ENCODE data around the gene GDF10. TPM values are rescaled to one million over a fixed set of nuclear protein-coding genes. Genes with fewer than 3 reads are reported as not detected.

Gene GDF10
- total RNA-seq, 1 experiment from 2014 or later, result 0.24 TPM

DNA sequence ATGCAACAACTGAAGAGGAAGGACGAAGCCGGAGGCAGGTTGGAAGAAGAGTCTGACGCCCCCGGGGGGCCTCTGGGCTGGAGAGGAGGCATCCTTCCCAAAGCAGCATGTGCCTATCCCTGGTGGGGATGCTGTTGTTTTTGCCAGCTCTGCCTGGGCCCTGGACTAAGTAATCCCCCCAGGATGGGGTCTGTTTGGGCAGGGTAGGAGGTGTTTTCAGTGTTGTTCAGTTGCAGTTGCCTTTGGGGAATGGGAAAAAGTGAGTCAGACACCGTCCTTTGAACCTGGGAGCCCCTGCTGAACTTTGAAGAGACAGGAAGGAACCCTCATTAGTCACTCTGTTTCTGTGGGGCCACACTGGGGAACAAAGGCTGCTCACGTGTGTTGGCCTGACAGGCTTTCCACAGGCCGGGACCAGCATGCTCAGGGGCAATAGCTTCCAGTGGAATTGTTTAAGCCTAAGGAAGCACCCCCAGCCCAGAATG is 35.2 kb upstream of the GDF10 start:
- Mint-ChIP-seq H3K4me1 (peaks cover 7% of the 10 kb centered on the region; the same call in 1 of the 2 replicates), H3K36me3 (no peaks in the 10 kb centered on the region), H3K27me3 (ENCODE audit: low read depth) (no peaks in the 10 kb centered on the region), H3K9me3 (peaks cover 15% of the 10 kb centered on the region), H3K4me3 (no peak overlapping the region), H3K27ac (no peak overlapping the region)
- TF ChIP-seq ZNF232 (CRISPR knock-in tag; IDR thresholded peaks at IDR 0.05) (no peak), ZNF396 (CRISPR knock-in tag; IDR thresholded peaks at IDR 0.05; ENCODE audit: borderline replicate concordance) (no peak), ZNF263 (CRISPR knock-in tag; IDR thresholded peaks at IDR 0.05; ENCODE audit: low read depth) (no peak), ZNF138 (CRISPR knock-in tag; conservative IDR thresholded peaks at IDR 0.05) (no peak), ZNF219 (CRISPR knock-in tag; IDR thresholded peaks at IDR 0.05; ENCODE audit: borderline replicate concordance) (no peak), ZNF317 (CRISPR knock-in tag; IDR thresholded peaks at IDR 0.05; ENCODE audit: borderline replicate concordance, low read depth) (no peak), TCF7 (CRISPR knock-in tag; IDR thresholded peaks at IDR 0.05; ENCODE audit: low read depth) (no peak), FOXJ3 (CRISPR knock-in tag; IDR thresholded peaks at IDR 0.05; ENCODE audit: borderline replicate concordance) (no peak)
- TF ChIP-seq, protein P1, sequence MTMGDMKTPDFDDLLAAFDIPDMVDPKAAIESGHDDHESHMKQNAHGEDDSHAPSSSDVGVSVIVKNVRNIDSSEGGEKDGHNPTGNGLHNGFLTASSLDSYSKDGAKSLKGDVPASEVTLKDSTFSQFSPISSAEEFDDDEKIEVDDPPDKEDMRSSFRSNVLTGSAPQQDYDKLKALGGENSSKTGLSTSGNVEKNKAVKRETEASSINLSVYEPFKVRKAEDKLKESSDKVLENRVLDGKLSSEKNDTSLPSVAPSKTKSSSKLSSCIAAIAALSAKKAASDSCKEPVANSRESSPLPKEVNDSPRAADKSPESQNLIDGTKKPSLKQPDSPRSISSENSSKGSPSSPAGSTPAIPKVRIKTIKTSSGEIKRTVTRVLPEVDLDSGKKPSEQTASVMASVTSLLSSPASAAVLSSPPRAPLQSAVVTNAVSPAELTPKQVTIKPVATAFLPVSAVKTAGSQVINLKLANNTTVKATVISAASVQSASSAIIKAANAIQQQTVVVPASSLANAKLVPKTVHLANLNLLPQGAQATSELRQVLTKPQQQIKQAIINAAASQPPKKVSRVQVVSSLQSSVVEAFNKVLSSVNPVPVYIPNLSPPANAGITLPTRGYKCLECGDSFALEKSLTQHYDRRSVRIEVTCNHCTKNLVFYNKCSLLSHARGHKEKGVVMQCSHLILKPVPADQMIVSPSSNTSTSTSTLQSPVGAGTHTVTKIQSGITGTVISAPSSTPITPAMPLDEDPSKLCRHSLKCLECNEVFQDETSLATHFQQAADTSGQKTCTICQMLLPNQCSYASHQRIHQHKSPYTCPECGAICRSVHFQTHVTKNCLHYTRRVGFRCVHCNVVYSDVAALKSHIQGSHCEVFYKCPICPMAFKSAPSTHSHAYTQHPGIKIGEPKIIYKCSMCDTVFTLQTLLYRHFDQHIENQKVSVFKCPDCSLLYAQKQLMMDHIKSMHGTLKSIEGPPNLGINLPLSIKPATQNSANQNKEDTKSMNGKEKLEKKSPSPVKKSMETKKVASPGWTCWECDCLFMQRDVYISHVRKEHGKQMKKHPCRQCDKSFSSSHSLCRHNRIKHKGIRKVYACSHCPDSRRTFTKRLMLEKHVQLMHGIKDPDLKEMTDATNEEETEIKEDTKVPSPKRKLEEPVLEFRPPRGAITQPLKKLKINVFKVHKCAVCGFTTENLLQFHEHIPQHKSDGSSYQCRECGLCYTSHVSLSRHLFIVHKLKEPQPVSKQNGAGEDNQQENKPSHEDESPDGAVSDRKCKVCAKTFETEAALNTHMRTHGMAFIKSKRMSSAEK (CRISPR knock-in tag; IDR thresholded peaks at IDR 0.05; ENCODE audit: borderline replicate concordance), result no peak
- TF ChIP-seq, protein P2, sequence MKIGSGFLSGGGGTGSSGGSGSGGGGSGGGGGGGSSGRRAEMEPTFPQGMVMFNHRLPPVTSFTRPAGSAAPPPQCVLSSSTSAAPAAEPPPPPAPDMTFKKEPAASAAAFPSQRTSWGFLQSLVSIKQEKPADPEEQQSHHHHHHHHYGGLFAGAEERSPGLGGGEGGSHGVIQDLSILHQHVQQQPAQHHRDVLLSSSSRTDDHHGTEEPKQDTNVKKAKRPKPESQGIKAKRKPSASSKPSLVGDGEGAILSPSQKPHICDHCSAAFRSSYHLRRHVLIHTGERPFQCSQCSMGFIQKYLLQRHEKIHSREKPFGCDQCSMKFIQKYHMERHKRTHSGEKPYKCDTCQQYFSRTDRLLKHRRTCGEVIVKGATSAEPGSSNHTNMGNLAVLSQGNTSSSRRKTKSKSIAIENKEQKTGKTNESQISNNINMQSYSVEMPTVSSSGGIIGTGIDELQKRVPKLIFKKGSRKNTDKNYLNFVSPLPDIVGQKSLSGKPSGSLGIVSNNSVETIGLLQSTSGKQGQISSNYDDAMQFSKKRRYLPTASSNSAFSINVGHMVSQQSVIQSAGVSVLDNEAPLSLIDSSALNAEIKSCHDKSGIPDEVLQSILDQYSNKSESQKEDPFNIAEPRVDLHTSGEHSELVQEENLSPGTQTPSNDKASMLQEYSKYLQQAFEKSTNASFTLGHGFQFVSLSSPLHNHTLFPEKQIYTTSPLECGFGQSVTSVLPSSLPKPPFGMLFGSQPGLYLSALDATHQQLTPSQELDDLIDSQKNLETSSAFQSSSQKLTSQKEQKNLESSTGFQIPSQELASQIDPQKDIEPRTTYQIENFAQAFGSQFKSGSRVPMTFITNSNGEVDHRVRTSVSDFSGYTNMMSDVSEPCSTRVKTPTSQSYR (CRISPR knock-in tag; IDR thresholded peaks at IDR 0.05), result no peak
- TF ChIP-seq, protein P3, sequence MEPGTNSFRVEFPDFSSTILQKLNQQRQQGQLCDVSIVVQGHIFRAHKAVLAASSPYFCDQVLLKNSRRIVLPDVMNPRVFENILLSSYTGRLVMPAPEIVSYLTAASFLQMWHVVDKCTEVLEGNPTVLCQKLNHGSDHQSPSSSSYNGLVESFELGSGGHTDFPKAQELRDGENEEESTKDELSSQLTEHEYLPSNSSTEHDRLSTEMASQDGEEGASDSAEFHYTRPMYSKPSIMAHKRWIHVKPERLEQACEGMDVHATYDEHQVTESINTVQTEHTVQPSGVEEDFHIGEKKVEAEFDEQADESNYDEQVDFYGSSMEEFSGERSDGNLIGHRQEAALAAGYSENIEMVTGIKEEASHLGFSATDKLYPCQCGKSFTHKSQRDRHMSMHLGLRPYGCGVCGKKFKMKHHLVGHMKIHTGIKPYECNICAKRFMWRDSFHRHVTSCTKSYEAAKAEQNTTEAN (CRISPR knock-in tag; IDR thresholded peaks at IDR 0.05), result no peak
- TF ChIP-seq, protein P4, sequence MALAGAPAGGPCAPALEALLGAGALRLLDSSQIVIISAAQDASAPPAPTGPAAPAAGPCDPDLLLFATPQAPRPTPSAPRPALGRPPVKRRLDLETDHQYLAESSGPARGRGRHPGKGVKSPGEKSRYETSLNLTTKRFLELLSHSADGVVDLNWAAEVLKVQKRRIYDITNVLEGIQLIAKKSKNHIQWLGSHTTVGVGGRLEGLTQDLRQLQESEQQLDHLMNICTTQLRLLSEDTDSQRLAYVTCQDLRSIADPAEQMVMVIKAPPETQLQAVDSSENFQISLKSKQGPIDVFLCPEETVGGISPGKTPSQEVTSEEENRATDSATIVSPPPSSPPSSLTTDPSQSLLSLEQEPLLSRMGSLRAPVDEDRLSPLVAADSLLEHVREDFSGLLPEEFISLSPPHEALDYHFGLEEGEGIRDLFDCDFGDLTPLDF (CRISPR knock-in tag; IDR thresholded peaks at IDR 0.05), result no peak
- TF ChIP-seq, protein P5, sequence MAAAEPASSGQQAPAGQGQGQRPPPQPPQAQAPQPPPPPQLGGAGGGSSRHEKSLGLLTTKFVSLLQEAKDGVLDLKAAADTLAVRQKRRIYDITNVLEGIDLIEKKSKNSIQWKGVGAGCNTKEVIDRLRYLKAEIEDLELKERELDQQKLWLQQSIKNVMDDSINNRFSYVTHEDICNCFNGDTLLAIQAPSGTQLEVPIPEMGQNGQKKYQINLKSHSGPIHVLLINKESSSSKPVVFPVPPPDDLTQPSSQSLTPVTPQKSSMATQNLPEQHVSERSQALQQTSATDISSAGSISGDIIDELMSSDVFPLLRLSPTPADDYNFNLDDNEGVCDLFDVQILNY (CRISPR knock-in tag; IDR thresholded peaks at IDR 0.05), result no peak
- TF ChIP-seq, protein P6, sequence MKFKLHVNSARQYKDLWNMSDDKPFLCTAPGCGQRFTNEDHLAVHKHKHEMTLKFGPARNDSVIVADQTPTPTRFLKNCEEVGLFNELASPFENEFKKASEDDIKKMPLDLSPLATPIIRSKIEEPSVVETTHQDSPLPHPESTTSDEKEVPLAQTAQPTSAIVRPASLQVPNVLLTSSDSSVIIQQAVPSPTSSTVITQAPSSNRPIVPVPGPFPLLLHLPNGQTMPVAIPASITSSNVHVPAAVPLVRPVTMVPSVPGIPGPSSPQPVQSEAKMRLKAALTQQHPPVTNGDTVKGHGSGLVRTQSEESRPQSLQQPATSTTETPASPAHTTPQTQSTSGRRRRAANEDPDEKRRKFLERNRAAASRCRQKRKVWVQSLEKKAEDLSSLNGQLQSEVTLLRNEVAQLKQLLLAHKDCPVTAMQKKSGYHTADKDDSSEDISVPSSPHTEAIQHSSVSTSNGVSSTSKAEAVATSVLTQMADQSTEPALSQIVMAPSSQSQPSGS (CRISPR knock-in tag; IDR thresholded peaks at IDR 0.05; ENCODE audit: borderline replicate concordance, low read depth), result no peak
- TF ChIP-seq, protein P7, sequence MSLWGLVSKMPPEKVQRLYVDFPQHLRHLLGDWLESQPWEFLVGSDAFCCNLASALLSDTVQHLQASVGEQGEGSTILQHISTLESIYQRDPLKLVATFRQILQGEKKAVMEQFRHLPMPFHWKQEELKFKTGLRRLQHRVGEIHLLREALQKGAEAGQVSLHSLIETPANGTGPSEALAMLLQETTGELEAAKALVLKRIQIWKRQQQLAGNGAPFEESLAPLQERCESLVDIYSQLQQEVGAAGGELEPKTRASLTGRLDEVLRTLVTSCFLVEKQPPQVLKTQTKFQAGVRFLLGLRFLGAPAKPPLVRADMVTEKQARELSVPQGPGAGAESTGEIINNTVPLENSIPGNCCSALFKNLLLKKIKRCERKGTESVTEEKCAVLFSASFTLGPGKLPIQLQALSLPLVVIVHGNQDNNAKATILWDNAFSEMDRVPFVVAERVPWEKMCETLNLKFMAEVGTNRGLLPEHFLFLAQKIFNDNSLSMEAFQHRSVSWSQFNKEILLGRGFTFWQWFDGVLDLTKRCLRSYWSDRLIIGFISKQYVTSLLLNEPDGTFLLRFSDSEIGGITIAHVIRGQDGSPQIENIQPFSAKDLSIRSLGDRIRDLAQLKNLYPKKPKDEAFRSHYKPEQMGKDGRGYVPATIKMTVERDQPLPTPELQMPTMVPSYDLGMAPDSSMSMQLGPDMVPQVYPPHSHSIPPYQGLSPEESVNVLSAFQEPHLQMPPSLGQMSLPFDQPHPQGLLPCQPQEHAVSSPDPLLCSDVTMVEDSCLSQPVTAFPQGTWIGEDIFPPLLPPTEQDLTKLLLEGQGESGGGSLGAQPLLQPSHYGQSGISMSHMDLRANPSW (CRISPR knock-in tag; conservative IDR thresholded peaks at IDR 0.05; ENCODE audit: low read depth), result no peak
- ATAC-seq (no peak), DNase-seq (ENCODE audit: low spot score) (no peak)
- CTCF ChIA-PET, result no interaction called here
- POLR2A ChIA-PET, result no interaction called here

Measured in WTC11 (cell line).